DMS53 treated with DMSO at 0.1 percent for 48 hours (cell line): ENCODE data around the gene EFCAB11.

Experiments used
- DNase-seq: peaks from one replicate; lab custom pipeline; 2025; ENCODE audit not compliant: unreplicated experiment; lab: John Stamatoyannopoulos, UW

Gene EFCAB11

DNA sequence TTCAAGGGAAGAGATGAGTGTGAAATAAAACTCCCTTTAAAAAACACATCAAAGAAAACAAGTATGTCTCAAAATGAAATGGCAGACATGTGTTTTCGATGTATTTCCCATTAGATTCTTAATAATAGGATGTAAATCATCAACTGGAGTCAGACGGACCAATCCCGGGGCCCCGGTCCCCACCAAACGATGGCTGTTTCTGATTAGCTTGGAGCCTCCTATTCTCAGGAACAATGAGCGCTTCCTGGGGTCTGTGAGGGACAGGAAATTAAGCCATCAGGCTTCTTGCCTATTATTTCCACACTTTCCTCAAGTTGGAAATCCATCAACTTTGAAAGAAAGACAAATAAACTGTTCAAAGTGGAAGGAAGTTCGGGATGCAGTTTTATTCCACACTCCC lies 179.4 kb downstream of the EFCAB11 start:
- no peak for DNase-seq

DNA sequence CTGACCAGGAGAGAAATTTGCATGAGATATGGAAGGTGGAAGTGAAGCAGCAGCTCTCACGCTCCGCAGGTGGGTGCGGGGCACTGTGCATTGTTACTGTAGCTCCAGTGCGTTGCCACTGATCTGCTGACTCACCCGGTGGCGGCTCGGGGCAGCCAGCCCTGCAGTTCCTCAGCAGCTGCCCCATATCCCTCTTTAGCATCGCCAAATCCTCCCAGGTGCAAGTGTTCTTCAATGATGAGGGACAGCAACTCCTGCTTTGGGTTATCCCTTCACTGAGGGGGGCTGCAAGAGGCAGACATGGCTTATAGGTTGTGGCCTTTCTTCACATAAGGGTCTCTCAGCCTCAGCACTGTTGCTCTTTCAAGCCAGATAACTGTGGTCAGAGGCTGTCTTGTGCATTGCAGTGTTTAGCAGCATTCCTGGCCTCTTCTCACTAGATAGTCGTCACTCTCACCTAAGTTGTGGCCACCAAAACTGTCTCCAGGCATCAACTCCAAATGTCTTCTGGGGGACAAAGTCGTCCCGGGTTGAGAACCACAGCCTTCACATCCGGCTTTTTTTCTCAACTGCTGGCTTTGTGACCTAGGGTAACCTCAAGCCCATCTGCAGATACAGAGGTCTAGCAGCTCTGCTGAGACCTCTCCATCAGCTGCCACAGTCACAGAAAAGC lies 180.8 kb downstream of the EFCAB11 start:
- DNase-seq, result peak; percentile 23

DNA sequence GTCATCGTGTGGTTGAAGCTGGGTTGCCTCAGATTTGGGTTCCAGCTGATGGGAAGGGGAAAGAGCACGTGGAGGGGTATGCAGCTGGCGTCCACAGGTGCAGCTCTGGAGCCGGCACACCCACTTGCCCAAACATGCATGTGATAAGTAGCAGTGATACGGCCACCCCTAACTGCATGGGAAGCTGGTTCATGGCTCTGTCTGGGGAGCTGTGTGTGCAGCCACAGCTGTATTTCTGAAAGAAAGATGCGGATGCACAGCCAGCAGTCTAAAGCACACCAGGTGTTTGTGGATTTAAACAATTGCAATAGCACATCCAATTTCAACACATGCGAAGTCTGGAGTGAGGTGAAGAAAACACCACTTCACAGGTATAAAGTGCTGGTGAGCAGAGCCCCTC lies 181.4 kb downstream of the EFCAB11 start:
- no peak for DNase-seq

DNA sequence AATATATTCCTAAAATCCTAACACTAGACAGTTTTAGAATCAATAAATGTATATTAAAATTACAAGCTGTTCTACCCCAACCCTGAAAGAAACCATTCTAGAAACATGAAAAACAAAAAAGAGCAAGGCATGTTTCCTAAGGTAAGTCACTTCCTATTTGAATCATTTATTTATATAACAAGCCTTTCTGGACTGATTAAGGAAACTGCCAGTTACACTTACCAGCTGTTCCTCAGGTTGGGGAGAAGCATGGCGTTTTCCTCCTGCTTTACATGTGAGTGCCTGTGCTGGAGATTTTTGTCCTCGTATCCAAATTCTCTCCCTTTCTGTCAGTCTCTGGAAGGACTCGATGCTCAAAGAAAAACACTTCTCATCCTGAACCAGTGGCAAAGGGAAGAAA lies 183.3 kb downstream of the EFCAB11 start:
- no peak for DNase-seq

DNA sequence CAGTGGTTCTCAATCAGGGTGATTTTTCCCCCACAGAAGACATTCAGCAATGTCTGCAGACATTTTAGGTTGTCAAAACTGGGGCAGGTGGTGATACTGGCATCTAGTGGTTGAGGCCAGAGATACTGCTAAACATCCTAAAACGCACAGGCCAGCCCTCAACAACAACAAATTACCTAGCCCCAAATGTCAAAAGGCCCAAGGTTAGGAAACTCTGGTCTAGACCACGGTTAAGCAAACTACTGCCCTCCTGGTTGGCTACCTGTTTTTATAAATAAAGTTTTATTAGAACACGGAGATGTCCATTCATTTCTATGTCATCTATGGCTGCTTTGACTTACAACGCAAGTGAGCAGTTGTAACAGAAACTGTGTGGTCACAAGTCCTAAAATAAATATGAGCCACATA lies 186.7 kb downstream of the EFCAB11 start:
- DNase-seq, result no peak

DNA sequence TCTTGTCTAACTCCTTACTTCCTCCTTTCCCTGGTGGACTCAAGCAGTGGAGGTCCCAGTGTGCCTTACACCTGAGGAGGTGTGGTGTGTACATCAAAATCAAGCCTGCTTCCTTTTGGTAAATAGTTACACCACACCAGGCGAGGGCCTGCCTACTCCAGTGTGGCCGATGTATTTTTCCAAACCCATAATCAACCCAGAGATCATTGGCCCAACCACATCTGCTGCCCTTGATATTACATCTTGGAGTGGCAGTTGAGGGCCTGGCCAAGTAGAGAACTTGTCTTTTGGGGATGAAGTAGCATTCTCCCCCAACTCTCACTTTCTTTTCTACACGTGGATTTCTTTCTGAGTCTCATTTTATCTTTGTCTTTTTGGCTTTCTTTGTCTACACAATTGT lies 187.4 kb downstream of the EFCAB11 start:
- no peak for DNase-seq

DNA sequence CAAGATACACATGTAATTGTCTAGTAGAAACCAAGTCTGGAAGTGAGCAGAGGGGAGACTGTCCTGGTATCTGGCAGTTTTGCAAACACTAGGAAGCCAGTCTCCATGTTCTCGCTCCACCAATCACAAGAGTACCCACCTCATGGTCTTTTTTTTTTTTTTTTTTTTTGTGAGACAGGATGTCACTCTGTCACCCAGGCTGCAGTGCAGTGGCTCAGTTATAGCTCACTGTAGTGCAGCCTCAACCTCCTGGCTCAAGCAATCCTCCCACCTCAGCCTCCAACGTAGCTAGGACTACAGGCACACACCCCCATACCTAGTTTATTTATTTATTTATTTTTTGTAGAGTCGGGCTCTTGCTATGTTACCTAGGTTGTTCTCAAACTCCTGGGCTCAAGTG lies 189.2 kb downstream of the EFCAB11 start:
- DNase-seq, result no peak

DNA sequence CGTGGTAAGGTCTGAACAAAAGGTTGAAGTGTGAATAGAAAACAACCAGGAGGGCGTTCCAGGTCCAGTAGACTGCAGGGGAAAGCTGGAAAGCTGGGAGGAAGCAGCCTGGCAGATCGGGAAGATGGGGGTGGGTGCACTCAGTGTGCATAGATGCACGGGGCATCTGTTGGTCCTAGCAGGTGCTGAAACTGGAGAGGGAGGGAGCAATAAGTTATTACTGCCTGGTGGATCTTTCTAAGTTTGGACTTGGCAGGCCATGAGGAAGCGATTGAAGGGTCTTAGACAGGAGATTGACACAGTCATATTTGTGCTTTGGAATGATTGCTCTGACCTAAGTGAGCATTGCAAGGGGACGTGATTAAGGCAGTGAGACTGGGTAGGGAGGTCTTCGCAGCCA lies 194.4 kb downstream of the EFCAB11 start:
- no peak for DNase-seq

DNA sequence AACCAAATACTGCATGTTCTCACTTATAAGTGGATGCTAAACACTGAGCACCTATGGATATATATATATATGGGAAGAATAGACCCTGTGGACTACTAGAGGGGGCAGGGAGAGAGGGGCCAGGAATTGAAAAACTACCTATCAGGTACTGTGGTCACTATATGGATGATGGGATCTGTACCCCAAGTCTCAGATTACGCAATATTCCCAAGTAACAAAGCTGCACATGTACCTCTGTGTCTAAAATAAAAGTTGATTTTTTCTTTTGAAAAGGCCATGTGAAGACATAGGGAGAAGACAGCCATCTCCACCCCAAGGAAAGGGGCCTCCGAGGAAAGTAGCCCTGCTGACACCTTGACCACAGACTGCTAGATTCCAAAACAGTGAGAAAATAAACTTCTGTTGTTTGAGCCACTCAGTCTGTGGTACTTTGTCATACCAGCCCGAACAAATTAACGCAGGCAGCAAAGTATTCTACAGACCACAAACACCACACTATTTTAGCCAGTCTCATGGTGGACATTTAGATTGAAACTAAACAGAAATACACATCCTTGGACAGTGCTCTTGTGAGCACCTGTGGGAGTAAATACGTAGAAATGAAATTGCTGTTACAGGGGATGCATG lies 197.1 kb downstream of the EFCAB11 start:
- no peak for DNase-seq

DNA sequence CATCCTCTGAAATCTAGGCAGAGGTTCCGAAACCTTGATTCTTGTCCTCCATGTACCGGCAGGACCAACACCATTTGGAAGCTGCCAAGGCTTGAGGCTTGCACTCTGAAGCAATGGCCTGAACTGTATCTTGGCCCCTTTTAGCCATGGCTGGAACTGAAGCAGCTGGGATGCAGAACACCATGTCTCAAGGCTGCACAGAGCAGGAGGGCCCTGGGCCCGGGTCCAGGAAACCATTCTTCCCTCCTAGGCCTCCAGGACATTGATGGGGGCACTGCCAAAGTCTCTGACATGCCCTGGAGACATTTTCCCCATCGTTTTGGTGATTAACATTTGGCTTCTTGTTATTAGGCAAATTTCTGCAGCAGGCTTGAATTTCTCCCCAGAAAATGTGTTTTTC lies 198.7 kb downstream of the EFCAB11 start:
- DNase-seq, result no peak

DNA sequence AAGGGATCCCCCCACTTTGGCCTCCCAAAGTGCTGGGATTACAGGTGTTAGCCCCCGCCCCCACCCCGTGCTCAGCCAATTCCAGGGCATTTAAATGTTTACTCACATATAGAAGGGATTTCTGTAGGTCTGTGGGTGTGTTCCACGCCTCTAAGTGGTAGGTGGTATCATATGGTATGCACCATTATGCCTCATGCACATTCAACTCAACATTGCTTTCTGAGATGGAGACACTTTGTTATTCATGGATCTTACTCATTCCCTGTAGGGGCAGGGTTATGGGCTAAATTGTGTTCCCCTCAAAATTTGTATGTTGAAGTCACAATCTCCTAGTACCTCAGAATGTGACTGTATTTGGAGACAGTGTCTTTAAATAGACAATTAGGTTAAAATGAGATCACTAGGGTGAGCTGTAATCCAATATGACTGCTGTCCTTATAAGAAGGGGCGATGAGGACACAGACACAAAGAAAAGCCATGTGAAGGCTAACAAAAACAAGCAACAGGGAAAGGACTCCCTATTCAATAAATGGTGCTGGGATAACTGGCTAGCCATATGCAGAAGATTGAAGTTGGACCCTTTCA lies 200.6 kb downstream of the EFCAB11 start:
- no peak for DNase-seq

DNA sequence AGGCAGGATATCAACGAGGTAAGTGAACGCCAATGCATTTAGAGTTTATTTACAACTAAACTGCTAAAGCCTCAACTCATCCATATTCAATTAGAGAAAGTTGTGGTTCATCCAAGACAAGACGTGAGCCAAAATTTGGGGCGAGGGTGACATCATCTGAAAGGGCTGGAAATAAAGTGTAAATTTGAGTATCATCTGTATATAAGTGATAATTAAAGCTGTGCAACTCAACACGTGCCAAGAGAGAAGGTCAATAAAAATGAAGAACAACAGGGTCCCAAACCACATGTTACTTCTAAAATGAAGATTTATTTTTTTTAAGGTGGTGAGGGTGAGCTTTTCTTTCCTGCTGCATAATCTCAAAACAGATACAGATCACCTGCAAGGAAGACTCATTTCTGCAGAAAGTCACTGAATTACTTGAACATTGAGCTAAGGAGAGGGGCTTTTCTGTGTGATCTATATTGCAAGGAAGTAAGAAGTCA lies 203.6 kb downstream of the EFCAB11 start:
- no peak for DNase-seq

DNA sequence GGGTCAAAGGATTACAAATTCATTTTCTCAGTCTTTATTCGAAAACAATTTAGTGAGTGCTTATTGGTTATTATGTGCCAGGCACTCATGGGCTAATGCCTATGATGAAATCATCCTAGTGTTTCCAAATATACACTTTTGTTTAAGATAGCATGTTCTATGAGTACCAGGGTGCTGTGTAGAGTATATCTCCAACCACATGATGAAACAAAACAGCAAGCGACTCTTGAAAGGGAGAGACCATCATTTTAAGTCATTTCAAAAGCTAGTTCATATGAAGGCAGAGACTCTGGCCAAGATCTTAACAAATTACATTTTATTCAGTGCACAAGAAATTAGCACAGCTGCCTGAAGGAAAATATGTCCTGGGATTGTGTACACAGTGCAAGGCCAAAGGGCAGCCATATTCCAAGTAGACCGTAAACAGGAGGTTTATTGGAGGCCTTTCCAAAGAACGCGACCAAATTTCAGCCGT lies 204.2 kb downstream of the EFCAB11 start:
- no peak for DNase-seq

DNA sequence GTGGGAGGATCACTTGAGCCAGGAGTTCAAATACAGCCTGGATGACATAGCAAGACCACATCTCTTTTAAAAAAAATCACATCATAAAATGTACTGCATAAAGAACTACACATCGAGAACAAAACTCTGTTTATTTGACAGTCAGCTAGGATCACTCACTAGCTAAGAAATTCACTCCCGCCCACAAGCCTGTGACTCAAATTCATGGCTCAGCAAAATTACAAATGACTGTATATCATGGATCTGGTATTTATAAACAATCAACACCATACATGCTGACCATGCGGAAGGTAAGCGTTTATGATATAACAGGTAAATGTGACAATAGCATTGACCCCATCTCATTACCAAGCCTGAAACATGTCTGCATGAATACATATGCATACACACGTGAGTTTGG lies 206.5 kb downstream of the EFCAB11 start:
- no peak for DNase-seq

DNA sequence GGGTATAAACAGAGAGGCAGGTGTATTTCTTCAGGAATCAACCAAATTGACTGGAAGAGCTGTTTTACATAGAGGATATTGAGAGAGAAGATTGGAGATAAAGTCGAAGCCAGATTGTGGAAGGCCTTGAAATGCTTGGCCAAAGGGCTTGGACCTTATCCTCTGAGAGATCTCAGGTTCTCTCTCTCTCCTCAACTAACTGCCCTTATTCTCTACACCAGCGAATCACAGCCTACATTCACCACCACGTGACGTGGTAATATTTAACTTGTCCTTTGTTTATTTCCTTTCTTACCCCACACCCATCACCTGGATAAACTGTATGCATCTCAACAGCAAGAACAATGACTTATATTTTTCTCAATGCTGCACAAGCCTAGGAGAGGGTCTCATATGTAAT lies 207.4 kb downstream of the EFCAB11 start:
- no peak for DNase-seq

DNA sequence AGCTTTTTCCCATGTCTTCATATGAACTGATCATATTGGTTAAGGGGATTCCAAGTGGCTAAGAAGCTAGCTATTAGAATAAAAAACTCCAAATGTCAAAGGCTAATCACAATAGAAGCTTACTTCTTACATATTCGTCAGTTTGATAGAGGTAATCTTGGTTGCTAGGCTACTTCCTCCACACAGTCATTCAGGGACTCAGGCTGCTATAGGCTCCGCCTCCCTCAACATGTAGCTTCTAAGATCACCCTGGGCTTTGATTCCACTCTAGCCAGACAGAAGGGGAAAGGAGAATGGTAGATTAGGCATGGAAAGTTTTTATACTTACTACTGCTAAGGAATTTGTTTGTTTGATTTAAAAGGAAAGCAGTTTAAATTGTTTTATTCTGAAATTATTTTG lies 207.9 kb downstream of the EFCAB11 start:
- no peak for DNase-seq

DNA sequence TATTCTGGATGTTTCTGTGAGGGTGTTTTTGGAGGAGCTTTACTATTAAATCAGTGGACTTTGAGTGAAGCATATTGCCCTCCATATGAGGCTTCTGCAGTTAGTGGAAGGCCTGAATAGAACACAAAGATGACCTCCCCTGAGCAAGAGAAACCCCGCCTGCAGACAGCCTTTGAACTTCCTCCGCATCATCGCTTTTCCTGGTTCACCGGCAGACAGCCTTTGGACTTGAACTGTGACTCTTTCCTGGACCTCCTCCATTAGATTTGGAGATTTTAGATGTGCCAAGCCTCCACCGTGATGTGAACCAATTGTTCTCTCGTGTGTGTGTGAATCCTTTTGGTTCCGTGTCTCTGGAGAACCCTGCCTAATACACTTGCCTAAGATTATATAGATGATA lies 208.4 kb downstream of the EFCAB11 start:
- DNase-seq, result no peak
